Erythroblast (primary cell): ENCODE measurements around the gene ENPP7.

Experiments used
- GATA1 ChIP-seq: IDR thresholded peaks from 2 replicates; pipeline ENCODE4 v1.6.1; 2011; ENCODE audit warnings: low read depth, mild to moderate bottlenecking, control low read depth, low read length, moderate library complexity
- POLR2A ChIP-seq: IDR thresholded peaks from 2 replicates; pipeline ENCODE4 v1.6.1; 2011; ENCODE audit warnings: mild to moderate bottlenecking, low read length

GRCh38 chr17:79775632-79776031 is 44.9 kb downstream of the ENPP7 start:
- TF ChIP-seq GATA1 (no peak), POLR2A (no peak)
